GM23248 (cell line): ENCODE results near the gene OMG.

Source experiments
- EZH2 ChIP-seq: fragments of 200-600 bp; sonication (generic); IDR thresholded peaks from 2 replicates; pipeline ENCODE4 v1.6.1; 2018; ENCODE audit warnings: antibody characterized with exemption, mild to moderate bottlenecking; ENCODE audit not compliant: insufficient read depth, poor library complexity, severe bottlenecking
- EZH2phosphoT487 ChIP-seq: fragments of 200-600 bp; sonication (generic); IDR thresholded peaks from 2 replicates; pipeline ENCODE4 v1.6.1; 2018; ENCODE audit warnings: antibody characterized with exemption, moderate library complexity, mild to moderate bottlenecking, low read depth; ENCODE audit not compliant: insufficient read depth

GRCh38 chr17:31269036-31269577, 27.9 kb downstream of the OMG start:
- TF ChIP-seq EZH2phosphoT487 = no peak
- no peak for TF ChIP-seq EZH2
